ENCODE results near the gene CEPT1.
A peak's percentile ranks its signal among the peaks of the same experiment; 100 is the strongest.

Gene CEPT1

DNA sequence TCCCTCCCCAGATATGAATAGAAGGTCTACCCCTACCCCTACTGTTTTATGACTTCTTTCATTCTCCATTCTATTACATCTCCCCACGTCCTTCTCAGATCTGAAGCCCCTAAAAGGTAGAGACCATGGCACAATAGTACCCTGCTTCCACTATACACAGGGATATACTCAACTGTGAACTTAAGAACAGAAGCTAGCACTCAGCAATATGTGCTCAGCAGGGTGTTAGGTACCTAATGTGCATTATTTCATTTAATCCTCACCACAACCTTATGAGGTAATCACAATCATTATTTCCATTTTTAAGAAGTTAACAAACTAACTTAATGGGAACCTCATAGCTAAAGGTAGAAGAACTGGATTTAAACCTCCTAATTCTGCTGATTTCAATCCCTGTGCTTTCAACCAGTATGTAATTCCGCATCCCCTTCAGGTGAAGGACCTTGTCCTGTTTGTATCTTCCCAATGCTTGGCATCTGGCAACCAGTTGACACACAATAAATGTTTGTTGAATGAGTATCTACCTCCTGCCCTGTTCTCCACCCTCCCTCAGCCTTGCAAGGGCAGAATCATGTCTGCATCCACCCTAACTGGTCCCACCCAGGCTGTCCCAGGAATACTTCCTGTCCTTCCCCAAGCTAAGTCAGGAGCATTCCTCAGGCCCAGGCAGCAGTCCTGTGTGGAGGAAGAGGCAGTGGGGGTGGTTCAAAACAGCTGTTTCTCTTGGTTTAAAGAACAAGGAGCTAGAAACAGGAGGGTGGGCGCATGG is 53.9 kb downstream of the CEPT1 start:
- no peak overlapping the region for H2AFZ ChIP-seq (ENCODE audit: low read length)
- no peak overlapping the region for H3K4me2 ChIP-seq (ENCODE audit: low read length)
- no peaks in the 10 kb centered on the region for H3K79me2 ChIP-seq (ENCODE audit: insufficient read depth, low read length)

GRCh38 chr1:111195002-111195684 is 55.1 kb downstream of the CEPT1 start:
- Histone ChIP-seq H3K9ac (ENCODE audit: low read length) (no peak overlapping the region), H3K4me2 (ENCODE audit: low read length) (no peak overlapping the region)

More for the DNA sequence above, 53.9 kb downstream of the CEPT1 start:
- Histone ChIP-seq H4K20me1 (ENCODE audit: insufficient read depth, low read length) (no peaks in the 10 kb centered on the region), H3K4me3 (ENCODE audit: low read depth, low read length, poor library complexity, severe bottlenecking) (no peak overlapping the region), H3K36me3 (ENCODE audit: insufficient read depth, low read length) (peaks cover 97% of the 10 kb centered on the region), H3K9me2 (ENCODE audit: low read depth, low read length) (no peaks in the 10 kb centered on the region), H3K9me3 (ENCODE audit: low read length) (no peaks in the 10 kb centered on the region), H3F3A (ENCODE audit: insufficient read depth, low read length) (no peaks in the 10 kb centered on the region), H3K27me3 (ENCODE audit: insufficient read depth, low read length) (no peaks in the 10 kb centered on the region), H3K9ac (ENCODE audit: low read length) (no peak overlapping the region), H3K27ac (ENCODE audit: low read depth, low read length, poor library complexity, severe bottlenecking) (peak overlapping the region; percentile 17), H3K4me1 (ENCODE audit: insufficient read depth, low read length, severe bottlenecking) (peaks cover 22% of the 10 kb centered on the region)
- TF ChIP-seq EZH2 (IDR thresholded peaks at IDR 0.05; ENCODE audit: borderline replicate concordance, low read length): no peak
- TF ChIP-seq CTCF (IDR thresholded peaks at IDR 0.05; ENCODE audit: low read length): no peak

GRCh38 chr1:111196213-111196612 is 56.2 kb downstream of the CEPT1 start:
- TF ChIP-seq CTCF (IDR thresholded peaks at IDR 0.05; ENCODE audit: low read length): no peak
- no peak for TF ChIP-seq EZH2 (IDR thresholded peaks at IDR 0.05; ENCODE audit: borderline replicate concordance, low read length)
- H3K9me2 ChIP-seq (ENCODE audit: low read depth, low read length): no peaks in the 10 kb centered on the region
- H4K20me1 ChIP-seq (ENCODE audit: insufficient read depth, low read length): no peaks in the 10 kb centered on the region
- peaks cover 45% of the 10 kb centered on the region for H3K4me1 ChIP-seq (ENCODE audit: insufficient read depth, low read length, severe bottlenecking)
- no peak overlapping the region for H3K9ac ChIP-seq (ENCODE audit: low read length)
- H3K27me3 ChIP-seq (ENCODE audit: insufficient read depth, low read length): no peaks in the 10 kb centered on the region
- no peaks in the 10 kb centered on the region for H3F3A ChIP-seq (ENCODE audit: insufficient read depth, low read length)
- peaks cover 100% of the 10 kb centered on the region for H3K36me3 ChIP-seq (ENCODE audit: insufficient read depth, low read length)
- H3K79me2 ChIP-seq (ENCODE audit: insufficient read depth, low read length): no peaks in the 10 kb centered on the region
- H3K9me3 ChIP-seq (ENCODE audit: low read length): no peaks in the 10 kb centered on the region
- H3K4me2 ChIP-seq (ENCODE audit: low read length): no peak overlapping the region
- H3K27ac ChIP-seq (ENCODE audit: low read depth, low read length, poor library complexity, severe bottlenecking): no peak overlapping the region
- H2AFZ ChIP-seq (ENCODE audit: low read length): no peak overlapping the region
- H3K4me3 ChIP-seq (ENCODE audit: low read depth, low read length, poor library complexity, severe bottlenecking): no peak overlapping the region

More at GRCh38 chr1:111195002-111195684, 55.1 kb downstream of the CEPT1 start:
- peaks cover 34% of the 10 kb centered on the region for H3K4me1 ChIP-seq (ENCODE audit: insufficient read depth, low read length, severe bottlenecking)
- no peaks in the 10 kb centered on the region for H3K9me2 ChIP-seq (ENCODE audit: low read depth, low read length)
- H2AFZ ChIP-seq (ENCODE audit: low read length): no peak overlapping the region
- no peaks in the 10 kb centered on the region for H4K20me1 ChIP-seq (ENCODE audit: insufficient read depth, low read length)
- no peaks in the 10 kb centered on the region for H3F3A ChIP-seq (ENCODE audit: insufficient read depth, low read length)
- TF ChIP-seq CTCF (IDR thresholded peaks at IDR 0.05; ENCODE audit: low read length) (no peak), EZH2 (IDR thresholded peaks at IDR 0.05; ENCODE audit: borderline replicate concordance, low read length) (no peak)
- H3K9me3 ChIP-seq (ENCODE audit: low read length): no peaks in the 10 kb centered on the region
- H3K27ac ChIP-seq (ENCODE audit: low read depth, low read length, poor library complexity, severe bottlenecking): no peak overlapping the region
- H3K36me3 ChIP-seq (ENCODE audit: insufficient read depth, low read length): peaks cover 100% of the 10 kb centered on the region
- no peak overlapping the region for H3K4me3 ChIP-seq (ENCODE audit: low read depth, low read length, poor library complexity, severe bottlenecking)
- H3K27me3 ChIP-seq (ENCODE audit: insufficient read depth, low read length): no peaks in the 10 kb centered on the region
- no peaks in the 10 kb centered on the region for H3K79me2 ChIP-seq (ENCODE audit: insufficient read depth, low read length)
